ENCODE measurements around the gene LRP1B.

The LRP1B gene

GRCh38 chr2:142136571-142136970 lies 5.8 kb upstream of the LRP1B start:
- no peak overlapping the region for H3K4me3 ChIP-seq (ENCODE audit: low read length)
- no peak for DNase-seq (ENCODE audit: low read depth)

DNA sequence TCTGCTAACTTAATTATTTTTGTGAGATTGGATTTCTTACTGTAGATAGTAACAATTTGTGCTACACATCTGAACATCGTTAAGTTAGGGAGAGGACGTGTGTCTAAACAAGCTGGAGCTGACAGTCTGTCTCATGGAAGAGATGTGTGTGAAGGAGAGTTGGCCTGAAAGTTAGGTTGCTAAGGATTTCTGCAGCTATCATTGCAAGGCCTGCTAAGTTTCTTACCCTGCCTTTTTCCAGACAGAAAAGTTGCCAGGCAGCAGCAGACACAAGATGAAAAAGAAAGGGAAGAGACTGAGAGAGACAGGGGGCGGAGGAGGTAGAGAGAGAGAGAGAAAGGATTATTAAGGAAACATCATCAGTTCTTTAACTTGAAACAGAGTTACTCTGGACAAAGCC lies 4.1 kb upstream of the LRP1B start:
- DNase-seq (ENCODE audit: low read depth): no peak

More at GRCh38 chr2:142136571-142136970, 5.8 kb upstream of the LRP1B start:
- no peak for TF ChIP-seq CTCF (IDR thresholded peaks at IDR 0.05; ENCODE audit: insufficient read depth, low read depth, low read length, missing control alignments)

DNA sequence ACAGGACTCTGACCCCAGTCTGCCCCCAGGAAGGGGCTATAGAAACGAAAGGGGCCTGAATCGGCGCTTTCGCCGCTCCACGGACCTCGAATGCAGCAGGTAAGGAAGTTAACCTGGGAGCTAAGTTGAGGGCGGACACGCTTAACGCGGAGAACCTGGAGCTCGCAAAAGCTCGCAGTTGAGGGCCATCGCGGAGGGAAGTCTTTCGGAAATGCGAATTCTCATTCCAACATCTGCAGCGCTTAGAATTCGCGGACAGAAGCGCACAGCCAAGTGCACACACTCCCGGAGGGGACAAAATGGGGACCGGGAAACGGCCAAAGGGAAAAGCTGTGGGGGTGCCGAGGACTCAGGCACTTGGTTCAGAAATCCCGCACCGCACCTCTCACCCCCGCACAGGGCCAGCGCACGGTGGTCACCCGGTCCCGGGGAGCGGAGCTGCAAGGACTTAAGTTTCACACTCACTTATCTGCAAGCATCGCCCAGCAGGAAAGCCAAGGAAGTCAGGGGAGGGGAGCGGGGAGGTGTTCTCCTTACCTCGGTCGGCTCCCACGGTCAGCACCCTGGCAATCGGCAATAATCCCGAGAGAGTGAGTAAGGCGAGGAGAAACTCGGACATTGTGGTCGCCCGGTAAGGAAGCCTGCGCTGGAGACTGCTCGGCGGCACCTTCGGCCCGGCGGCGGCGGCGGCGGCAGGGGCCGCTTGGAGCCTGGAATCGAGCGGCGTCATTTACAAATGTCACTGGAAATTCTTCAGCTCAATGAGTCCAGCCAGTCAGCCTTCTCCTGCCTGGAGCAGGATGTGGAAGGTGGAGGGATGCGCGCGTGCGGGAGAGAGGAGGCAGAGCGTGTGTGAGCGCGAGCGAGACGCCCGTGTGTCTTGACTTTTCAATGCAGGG lies 456 bp downstream of the LRP1B start:
- TF ChIP-seq CTCF (IDR thresholded peaks at IDR 0.05; ENCODE audit: insufficient read depth, low read depth, low read length, missing control alignments): no peak
- peak overlapping the region; percentile 39 for H3K4me3 ChIP-seq (ENCODE audit: low read length)
- peak; percentile 79 for DNase-seq (ENCODE audit: low read depth)

More for the DNA sequence above, 4.1 kb upstream of the LRP1B start:
- no peak for TF ChIP-seq CTCF (IDR thresholded peaks at IDR 0.05; ENCODE audit: insufficient read depth, low read depth, low read length, missing control alignments)
- H3K4me3 ChIP-seq (ENCODE audit: low read length): no peak overlapping the region

GRCh38 chr2:142128105-142128504 lies 2.7 kb downstream of the LRP1B start:
- no peak for DNase-seq (ENCODE audit: low read depth)
- TF ChIP-seq CTCF (IDR thresholded peaks at IDR 0.05; ENCODE audit: insufficient read depth, low read depth, low read length, missing control alignments): no peak
- H3K4me3 ChIP-seq (ENCODE audit: low read length): no peak overlapping the region

DNA sequence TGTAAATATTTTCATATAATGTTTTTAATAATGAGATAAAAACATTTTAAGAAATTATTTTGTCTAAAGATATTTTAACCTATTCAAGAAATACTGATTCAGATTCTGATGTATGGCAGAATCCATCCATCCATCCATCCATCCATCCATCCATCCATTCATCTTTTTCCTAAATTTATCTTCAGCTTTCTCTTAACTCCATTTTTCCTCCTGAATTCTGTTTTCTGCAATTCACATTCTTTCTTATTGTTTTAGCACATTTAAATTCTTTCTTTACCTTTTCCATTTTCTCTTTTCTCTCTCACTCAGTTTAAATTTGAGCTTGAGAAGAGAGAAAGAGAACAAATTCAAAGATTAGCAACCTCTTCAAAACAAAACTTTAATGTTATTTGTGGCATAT lies 3.6 kb downstream of the LRP1B start:
- TF ChIP-seq CTCF (IDR thresholded peaks at IDR 0.05; ENCODE audit: insufficient read depth, low read depth, low read length, missing control alignments): no peak
- H3K4me3 ChIP-seq (ENCODE audit: low read length): no peak overlapping the region
- no peak for DNase-seq (ENCODE audit: low read depth)

- no peak for DNase-seq (ENCODE audit: low read depth)
- no peak for TF ChIP-seq CTCF (IDR thresholded peaks at IDR 0.05; ENCODE audit: insufficient read depth, low read depth, low read length, missing control alignments)
- H3K4me3 ChIP-seq (ENCODE audit: low read length): no peak overlapping the region
Observed at GRCh38 chr2:142124706-142125105, 6.1 kb downstream of the LRP1B start.

DNA sequence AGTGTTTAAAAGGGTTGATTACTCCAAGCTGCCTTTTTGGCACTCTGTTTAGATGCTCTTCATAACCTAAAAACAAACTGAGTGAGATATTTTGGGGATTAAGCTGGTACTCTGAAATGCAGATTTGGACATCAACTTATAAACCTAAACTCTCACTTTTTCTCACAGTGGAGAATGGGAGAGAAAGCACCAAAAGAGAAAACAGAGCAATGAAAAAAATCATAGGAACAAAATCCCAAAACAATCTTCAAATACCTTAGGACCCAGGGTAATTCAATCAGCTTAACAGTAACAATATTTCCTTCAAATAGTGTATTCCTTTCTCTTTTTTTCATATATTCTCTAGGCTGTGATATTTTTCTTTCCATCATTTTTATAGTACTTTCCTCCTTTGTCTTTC lies 11.5 kb downstream of the LRP1B start:
- DNase-seq (ENCODE audit: low read depth): no peak
- no peak overlapping the region for H3K4me3 ChIP-seq (ENCODE audit: low read length)
- TF ChIP-seq CTCF (IDR thresholded peaks at IDR 0.05; ENCODE audit: insufficient read depth, low read depth, low read length, missing control alignments): no peak
